GM20431 (cell line): ENCODE data around the gene PRDM2.

Experiments used
- in situ Hi-C: fragments of 300-500 bp; cut with MseI, MboI; formaldehyde crosslinking; loops from one replicate; pipeline ENCODE4 v1.15.0; 2020; ENCODE audit warnings: low sequenced_read_pairs; ENCODE audit not compliant: unreplicated experiment

Gene PRDM2

GRCh38 chr1:13730291-13730690 is 30.3 kb downstream of the PRDM2 start:
- in situ Hi-C loops, result no loop called here

DNA sequence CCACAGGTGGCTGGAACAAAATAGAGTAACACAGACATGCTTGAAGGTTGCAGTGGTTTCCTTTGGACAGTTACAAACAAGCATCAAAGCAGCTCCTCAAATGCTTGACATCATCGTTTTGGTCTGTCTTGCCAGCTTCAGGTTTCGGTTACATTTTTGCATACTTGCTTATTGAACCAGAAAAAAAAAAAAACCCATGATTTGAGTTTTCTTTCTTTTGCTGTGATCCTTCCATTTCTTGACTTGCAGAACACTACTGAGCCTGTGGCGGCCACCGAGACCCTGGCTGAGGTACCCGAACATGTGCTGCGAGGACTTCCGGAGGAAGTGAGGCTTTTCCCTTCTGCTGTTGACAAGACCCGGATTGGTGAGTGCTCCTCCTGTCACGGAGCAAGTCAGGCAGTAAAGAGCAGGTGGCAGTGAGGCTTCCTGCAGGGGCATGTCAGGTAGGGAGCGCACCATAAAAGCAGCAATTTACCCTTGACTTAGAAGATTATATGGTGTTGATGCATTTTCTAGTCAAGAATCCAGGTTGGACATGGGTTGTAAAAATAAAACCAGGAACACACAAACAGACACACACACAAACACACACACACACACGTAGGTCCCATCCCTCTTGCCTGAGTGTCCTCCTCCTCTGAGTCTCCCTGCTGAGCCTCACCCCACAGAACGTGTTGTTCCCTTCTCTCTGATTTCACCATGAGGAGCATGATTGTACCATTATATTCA is 30.9 kb downstream of the PRDM2 start:
- in situ Hi-C loops, result no loop called here

- in situ Hi-C loops, result no loop called here
These were observed 31.9 kb downstream of the PRDM2 start for GRCh38 chr1:13731897-13732296.

DNA sequence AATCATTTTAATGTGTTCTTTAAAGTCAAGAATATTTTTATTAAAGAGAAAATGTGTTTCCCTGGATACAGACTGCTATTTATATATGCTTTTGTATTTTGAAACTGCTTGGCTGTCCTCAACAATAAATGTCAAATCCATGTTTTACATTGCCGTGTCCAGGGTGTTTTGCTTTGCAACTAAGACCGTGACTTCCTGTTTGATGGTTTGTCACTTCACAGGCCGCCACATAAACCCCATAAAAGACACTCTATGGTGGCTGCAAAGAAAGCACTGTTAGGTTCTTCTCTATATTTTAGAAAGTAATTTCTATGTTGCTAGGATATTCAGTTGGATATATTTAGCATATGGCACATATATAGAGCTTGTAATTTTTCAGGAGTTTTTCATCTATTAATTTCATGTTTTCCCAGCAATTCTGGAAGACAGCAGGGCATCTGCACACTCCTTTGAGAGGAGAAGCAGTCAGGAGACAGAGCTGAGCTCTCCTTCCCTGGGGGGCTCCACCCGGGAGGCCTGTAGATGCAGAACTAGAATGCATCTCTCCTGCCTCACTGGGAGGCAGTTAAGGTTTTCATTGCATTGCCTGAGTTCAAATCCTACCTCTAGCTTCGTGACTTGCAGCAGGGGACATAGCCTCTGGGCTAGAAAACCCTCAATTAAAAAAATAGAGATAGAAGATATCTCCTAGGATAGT is 33.1 kb downstream of the PRDM2 start:
- in situ Hi-C loops, result no loop called here

- in situ Hi-C loops, result no loop called here
These were observed 33.7 kb downstream of the PRDM2 start for GRCh38 chr1:13733711-13734110.

GRCh38 chr1:13735168-13735930 is 35.4 kb downstream of the PRDM2 start:
- in situ Hi-C loops, result no loop called here

- in situ Hi-C loops, result no loop called here
These were observed 37.4 kb downstream of the PRDM2 start for GRCh38 chr1:13737398-13737797.

- in situ Hi-C loops, result no loop called here
These were observed 46.4 kb downstream of the PRDM2 start for GRCh38 chr1:13746342-13746741.

DNA sequence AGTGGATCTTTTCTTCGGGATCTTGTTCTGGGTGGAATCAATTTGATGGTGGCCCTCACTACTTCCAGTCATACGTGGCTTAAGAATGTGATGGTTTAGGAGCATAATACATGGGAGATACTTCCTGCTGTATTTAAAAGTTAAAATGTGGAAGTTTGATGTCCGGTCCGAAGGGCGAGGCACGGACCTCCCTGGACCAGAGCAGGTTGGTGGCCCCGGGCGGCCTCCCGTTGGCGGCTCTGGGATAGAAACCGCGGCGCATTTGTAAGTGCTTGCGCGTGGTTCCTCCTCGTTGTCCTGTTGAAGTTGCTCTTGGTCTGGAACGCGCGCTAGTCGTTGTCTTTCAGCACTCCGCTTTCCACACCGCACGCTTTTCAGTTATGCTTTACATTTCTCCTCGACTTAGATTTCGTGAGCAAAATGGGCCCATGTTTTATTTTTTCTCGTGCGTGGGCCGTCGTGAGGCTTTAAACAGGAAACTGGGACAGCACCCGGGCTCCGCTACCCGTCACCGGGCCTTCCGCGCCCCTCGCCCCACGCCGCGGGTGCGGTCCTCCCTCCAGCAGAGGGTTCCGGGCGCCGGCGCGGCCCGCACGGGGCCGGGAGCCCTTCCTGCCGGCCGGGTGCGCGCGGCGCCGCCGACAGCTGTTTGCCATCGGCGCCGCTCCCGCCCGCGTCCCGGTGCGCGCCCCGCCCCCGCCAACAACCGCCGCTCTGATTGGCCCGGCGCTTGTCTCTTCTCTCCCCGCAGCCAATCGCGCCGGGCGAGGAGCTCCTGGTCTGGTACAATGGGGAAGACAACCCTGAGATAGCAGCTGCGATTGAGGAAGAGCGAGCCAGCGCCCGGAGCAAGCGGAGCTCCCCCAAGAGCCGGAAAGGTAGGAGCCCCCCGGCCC is 48.9 kb downstream of the PRDM2 start:
- in situ Hi-C loops, result no loop called here

DNA sequence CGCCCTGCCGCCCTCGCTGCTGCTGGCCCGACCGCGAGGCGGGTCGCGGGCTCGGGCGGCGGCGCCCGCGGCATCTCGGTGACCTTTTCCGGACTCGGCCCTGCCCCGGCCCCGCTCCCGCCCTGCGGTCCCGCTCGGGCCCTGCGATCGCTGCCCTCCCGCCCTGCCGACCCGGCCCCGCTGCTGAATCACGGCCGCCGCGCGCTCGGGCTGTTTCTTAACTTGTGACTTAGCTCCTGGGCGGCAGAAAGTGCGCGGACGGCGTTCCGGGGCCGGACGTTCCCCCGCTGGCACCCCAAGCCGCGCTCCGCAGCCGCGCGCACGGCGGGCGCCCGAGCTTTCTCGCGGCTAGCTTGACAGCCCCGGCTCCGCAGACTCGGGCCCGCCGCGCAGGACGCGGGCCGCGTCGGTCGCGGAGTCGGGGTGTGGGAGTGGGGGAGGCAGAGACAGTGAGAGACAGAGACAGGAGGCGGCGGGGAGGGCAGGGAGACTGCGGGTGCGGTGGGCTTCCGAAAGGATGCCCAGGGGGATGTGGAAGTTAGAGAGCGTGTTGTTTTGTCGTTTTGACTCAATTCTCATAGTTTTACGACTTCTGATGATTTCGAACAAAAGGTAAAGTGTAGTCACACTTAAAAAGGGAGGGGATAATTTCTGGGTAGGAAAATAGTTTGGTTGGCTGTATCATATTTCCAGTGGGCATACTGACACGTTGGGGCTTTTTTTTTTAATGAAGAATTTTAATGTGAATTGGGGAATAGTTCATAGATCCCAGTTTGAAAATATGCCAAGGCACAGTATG is 49.8 kb downstream of the PRDM2 start:
- in situ Hi-C loops, result no loop called here

DNA sequence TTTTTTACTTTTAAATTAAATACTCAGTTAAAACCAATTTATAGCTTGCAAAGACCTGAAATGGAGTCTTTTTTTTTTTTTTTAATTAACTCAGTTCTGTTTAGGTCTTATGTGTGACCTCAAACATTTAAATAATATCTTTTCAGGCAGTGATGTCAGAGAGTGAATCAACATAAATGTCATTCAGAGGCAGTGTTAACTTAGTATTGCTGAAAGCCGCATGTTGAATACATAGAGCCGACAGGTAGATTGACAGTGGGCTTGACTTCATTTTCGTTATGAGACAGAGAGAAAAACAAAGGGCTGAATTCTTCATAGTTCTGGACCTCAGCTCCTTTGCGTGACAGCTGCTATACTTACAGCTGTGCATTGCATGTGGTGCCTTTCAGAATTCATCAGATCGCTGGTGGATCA is 51.5 kb downstream of the PRDM2 start:
- in situ Hi-C loops, result no loop called here

DNA sequence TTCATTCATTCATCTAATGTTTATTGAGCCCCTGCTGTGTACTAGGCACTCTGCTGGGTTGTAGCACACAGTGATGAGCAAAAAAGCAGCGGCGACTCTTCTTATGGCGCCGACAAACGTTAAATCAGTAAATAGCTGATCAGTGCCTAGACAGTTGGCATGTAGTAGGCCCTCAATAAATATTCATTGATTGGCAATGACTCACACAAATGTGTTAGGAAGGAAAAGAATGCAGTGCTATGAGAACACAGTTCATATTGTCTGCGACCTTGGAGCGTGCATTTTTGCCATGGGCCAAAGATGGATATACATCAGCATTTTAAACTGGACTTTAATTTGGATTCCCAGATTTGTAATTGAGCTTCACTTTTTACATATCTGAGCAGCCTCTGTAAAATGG is 52.0 kb downstream of the PRDM2 start:
- in situ Hi-C loops, result no loop called here

DNA sequence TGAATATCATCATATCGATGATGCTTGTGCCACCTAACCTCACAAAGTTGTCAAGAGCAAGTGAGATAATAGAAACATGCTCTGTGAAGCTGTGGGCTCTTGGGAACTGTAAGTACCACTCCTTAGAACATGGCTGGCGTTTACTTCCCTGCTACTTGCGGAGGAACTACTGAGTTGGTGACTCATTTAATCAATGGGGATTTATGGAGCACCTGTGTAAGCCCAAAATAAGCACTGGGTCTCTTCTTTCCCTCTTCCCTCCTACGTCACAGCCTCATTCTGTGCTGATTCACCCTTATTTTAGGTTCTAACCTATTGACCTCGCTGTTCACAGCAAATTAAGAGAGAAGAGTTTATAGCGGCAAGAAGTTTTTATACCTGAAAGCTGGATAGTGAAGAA is 52.9 kb downstream of the PRDM2 start:
- in situ Hi-C loops, result no loop called here

DNA sequence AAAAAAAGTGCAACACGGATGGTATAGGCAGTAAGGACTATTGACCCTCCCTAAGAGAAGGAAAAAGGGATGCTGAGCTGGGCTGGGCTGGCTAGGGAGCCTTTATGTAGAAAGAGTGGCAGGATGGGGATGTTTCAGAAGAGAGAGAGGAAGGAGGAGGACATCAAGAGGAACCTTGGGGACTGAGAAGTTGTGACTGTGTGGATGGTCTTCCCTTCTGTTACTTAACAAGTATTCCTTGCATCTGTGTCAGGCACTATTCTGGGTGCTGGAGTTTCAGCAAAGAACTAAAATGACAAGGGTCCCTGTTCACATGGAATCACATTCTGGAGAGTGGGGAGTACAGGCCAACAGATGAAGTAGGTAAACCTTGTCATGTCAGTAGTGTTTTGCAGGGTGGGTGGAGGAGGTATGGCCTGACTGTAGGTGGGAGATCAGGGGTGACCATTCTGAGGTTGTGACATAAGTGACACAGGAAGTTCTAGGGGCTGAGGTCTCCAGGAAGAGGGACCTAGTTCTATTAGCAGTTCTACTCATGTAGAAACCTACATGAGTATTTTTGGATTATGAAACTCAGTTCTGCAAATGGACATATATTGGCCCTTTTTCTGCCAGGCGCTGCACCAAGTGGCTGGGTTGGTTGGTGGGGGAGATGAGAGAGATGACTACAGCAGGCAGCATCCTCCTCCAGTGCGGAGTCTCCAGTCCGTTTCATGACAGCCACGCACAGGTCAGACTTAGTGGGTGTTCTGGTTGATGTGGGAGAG is 53.8 kb downstream of the PRDM2 start:
- in situ Hi-C loops, result no loop called here

GRCh38 chr1:13754510-13755103 is 54.6 kb downstream of the PRDM2 start:
- in situ Hi-C loops, result no loop called here

DNA sequence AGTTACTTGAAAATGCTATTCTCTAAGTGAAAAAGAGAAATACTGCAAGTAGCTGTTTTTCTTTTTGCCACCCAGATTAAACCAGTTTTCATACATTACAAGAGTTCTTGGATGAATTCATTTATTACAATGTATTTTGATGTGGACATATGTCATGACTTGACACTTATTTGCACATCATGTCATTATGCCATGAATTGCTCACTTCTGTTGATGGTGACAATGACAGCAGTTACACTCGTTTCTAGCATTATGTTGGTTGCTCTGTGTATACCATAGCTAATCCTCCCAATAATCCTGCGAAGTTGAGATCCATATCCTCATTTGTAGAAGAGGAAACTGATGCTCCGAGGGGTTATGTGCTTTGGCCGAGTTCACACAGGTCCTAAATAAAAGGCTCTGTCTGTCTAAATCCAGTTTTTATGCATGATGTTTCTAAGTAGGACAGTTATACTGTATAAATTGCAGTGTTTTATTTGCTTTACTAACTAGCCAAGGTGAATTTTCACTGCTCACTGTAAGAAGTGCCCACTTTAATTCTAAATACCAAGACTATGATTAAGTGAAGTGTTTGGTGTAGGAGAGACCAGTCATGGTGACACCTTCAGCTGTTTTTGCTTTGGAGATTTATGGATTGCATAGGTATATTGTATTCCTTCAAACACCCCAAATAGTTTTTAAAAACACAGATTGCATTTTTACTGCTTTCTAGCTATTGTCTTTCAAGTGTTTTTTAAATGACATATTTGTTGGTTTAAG is 56.7 kb downstream of the PRDM2 start:
- in situ Hi-C loops, result no loop called here

GRCh38 chr1:13757693-13758092 is 57.7 kb downstream of the PRDM2 start:
- in situ Hi-C loops, result no loop called here

- in situ Hi-C loops, result no loop called here
These were observed 59.1 kb downstream of the PRDM2 start for GRCh38 chr1:13759072-13759471.
